Inflammatory macrophage treated with lipopolysaccharide for 4 hours (primary cell): ENCODE data around the gene KCNIP2.
"Not testable (repeated sequence)": the region's sequence is repeated elsewhere in the genome, so short reads cannot be mapped to it uniquely, and the experiment has no call there.

Source experiments
- DNase-seq: peaks from one replicate; pipeline ENCODE4 v3.0.0-alpha.2; 2020

Gene KCNIP2

DNA sequence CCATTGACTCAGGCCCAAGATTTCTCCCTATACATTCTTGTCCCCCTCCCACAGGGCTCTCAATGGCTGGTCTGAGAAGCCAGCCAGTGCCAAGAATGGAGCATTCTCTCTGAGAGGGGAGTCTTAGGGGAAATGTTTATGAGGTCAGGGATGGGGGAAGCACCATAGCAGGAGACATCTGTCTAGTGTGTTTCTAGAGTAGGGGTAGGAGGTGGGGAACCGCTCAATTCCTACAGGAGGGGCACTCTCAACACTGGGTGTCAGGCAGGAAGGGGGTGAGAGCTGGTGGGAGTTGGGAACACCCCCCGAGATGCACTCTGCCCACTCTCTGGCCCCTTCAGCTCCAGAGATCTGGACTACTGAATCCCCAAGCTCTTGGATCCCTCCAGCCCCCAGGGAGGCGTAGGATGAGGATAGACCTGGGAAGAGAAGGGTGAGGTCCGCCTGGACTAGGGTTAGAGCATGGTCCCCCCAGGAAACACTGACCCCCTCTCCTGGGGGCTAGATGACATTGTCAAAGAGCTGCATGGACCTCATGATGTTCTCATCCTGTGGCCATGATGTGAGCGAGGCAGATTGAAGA, 16.7 kb downstream of the KCNIP2 start:
- no peak for DNase-seq

- no peak for DNase-seq
Observed at GRCh38 chr10:101824736-101825135, 18.9 kb downstream of the KCNIP2 start.

DNA sequence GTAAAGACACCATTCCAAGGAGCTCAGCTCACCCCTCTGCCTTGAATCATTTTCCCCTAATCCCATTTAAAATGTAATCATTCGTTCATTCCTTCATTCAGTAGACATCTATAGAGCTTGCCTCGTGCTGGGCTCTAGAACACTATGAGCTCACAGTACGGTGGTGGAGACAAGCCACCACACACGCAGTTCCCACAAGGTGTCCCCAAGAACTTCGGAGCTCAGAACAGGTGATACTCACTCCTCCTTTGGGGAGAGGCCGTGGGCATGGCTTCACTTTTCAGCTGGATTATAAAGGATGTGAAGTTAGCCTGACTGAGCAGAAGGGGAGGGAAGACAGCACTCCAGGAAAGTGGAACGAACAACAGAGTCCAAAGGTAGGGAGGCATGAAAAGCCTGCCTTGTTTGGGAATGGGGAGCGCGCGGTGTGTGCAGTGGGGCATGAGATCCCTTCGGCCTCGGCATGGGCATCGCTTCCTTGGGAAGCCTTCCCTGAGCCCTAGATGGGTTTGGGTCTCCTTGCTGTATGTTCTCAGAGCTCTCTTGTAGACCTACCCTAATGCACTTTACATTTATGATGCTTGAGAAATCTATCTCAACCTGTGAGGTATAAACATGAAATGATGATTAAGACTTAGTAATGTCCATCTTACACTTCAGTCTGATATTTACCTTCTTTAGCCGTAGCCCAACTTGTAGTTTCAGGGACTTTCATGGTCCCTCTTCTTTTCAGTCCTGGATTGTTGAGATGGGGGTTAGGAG, 24.5 kb downstream of the KCNIP2 start:
- no peak for DNase-seq

DNA sequence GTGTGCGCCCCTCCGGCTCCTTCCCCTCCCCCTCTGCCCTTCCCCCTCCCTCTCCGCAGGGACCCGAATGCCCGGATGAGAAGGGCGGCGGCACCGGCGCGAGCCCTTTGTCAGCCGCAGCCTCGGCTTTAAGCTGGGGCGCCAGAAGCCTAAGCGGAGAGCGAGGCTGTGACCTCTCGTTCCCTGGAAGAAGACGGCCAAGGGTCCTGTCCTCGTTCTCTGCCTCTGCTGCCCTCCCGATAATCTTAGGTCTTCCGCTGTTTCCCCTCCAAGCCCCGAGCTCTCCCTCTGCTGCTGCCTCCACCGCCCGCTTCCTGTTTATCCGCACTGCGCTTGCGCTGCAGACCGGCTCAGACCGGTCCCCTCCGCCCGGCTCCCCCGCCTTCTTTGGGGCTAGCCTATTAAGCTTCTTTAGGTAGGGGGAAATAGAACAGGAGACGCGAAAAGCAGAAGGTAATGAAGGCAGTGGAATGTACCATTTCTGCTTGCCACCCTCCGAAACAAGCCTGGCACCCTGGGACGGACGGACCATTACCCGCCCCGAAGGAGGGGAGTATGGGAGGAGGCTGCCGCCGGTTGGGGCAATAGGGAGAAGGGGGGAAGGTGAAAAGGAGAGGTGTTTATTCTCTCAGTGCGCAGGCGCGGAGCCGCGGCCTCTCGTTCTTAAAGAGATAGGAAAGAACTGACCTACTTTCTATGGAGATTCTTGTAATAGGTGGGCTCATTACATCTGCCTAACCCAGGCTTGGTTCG, 25.3 kb downstream of the KCNIP2 start, which contains the start of gene OGA:
TSS of gene OGA (minus strand) at position 326 of the 753 bp plus-strand sequence. CDS start 422 bp downstream, outside the sequence.
- DNase-seq: peak; percentile 99

- DNase-seq: peak; percentile 66
Observed at GRCh38 chr10:101817337-101818118, 26.1 kb downstream of the KCNIP2 start.

- peak; percentile 61 for DNase-seq
Observed at GRCh38 chr10:101816913-101817336, 26.7 kb downstream of the KCNIP2 start.

DNA sequence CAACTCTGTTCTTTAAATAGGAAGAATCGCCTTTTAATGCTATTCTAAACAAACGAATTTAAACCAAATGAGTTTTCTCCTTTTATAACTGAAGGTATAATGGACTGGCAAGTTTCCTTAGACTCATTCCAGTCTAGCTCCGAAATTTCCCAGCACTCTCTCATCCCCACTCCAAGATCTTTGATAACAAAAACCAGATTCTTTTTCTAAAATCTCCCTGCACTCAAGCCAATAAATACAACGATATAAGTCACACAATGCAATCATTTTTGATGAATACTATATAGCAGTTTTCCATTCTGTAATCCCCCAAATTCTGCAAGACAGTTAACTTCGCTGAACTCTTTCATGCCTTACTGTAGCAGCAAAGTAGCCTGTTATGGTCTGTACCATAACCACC, 27.2 kb downstream of the KCNIP2 start:
- peak; percentile 19 for DNase-seq

- DNase-seq: no peak
Observed at GRCh38 chr10:101814466-101815071, 29.0 kb downstream of the KCNIP2 start.

GRCh38 chr10:101812606-101813005, 31.0 kb downstream of the KCNIP2 start:
- DNase-seq: no peak

DNA sequence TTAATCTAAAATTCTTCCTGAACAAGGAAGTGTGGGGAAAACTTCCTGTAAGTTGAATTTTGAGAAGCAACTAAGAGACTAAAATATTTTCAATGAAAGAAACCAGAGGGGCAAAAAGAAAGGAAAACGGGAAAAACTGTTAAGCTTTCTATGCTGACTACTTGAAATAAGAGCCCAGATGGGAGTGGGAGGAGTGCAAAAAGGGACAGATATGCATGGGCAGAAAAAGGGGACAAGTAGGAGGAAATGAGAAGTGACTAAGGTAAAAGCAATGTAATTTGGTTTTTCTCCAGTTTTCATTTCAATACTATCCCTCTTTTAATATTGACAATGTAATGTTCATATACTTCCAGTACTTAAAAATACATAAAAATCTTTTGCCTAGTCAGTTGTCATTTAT, 36.4 kb downstream of the KCNIP2 start:
- no peak for DNase-seq

- no peak for DNase-seq
Observed at GRCh38 chr10:101803511-101803910, 40.1 kb downstream of the KCNIP2 start.

DNA sequence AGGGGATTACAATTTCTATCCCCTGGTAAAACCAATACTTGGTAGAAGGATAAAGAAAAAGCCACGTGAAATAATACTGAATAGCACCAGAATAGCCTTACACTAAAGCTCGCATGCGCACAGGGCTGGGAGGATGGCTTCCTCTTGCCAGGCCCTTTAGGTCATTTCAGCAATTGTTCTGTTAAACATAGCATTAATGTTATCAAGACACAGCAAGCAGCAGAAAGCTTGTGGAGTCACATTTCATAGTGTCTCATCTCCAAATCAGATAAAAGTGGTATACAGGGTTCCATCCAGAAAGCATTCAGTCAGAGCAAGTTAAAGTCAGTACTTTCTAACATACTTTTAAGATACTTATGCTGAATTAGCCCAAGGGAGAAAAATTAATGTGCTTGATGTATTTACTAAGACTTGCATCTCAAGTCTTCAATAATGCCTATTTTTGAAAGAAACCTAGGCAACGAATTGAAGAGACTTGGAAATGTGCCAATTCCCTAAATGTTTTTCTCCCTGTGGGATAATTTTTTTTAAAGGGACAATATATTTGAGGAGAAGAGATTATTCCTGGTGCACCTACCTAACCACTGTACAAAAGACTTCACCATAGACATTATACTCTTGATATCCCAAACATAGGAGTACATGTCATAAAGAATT, 46.1 kb downstream of the KCNIP2 start:
- no peak for DNase-seq

GRCh38 chr10:101793526-101793925, 50.1 kb downstream of the KCNIP2 start:
- DNase-seq: no peak

DNA sequence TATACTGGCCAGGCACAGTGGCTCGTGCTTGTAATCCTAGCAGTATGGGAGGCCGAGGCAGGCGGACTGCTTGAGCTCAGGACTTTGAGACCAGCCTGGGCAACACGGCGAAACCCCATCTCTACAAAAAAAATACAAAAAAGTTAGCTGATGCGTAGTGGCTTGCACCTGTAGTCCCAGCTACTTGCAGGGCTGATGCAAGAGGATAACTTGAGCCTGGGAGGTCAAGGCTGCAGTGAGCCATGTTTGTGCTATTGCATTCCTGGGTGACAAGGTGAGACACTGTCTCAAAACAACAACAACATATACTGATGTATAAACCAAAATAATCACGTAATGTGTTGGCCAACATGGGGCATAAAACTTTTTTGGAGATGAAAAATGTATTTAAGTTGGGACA, 53.9 kb downstream of the KCNIP2 start:
- DNase-seq: no peak

- DNase-seq: not testable (repeated sequence)
Observed at GRCh38 chr10:101789231-101789630, 54.4 kb downstream of the KCNIP2 start.

GRCh38 chr10:101785801-101786200, 57.8 kb downstream of the KCNIP2 start:
- no peak for DNase-seq

- DNase-seq: no peak
Observed at GRCh38 chr10:101784558-101784957, 59.0 kb downstream of the KCNIP2 start.

- no peak for DNase-seq
Observed at GRCh38 chr10:101783736-101784118, 59.9 kb downstream of the KCNIP2 start.

- DNase-seq: peak; percentile 71
Observed at GRCh38 chr10:101782811-101783735, 60.5 kb downstream of the KCNIP2 start, which contains the start of gene NPM3. Gene NPM3, minus strand, starts transcription at chr10:101783446. Its CDS starts 56 bp downstream, at chr10:101783390.

GRCh38 chr10:101781984-101782810, 61.4 kb downstream of the KCNIP2 start:
- no peak for DNase-seq
